ENCODE results near the gene NUDT17.
"Not testable (repeated sequence)": the region's sequence is repeated elsewhere in the genome, so short reads cannot be mapped to it uniquely, and the experiment has no call there.

The NUDT17 gene

GRCh38 chr1:145826030-145826429, 19.4 kb upstream of the NUDT17 start:
- DNase-seq (no peak), ATAC-seq (replicated peaks) (no peak)
- Mint-ChIP-seq H3K4me3 (peak overlapping the region; percentile 99), H3K9me3 (no peaks in the 10 kb centered on the region), H3K4me1 (ENCODE audit: low read depth in 2 of 2) (peaks cover 19 to 35% of the 10 kb centered on the region in 2 donors), H3K36me3 (ENCODE audit: insufficient read depth) (peaks cover 59% of the 10 kb centered on the region), H3K27me3 (no peaks in the 10 kb centered on the region), H3K27ac (no peak overlapping the region)

- Mint-ChIP-seq H3K4me1 (ENCODE audit: low read depth in 2 of 2) (peaks cover 16 to 35% of the 10 kb centered on the region in 2 donors), H3K36me3 (ENCODE audit: insufficient read depth) (peaks cover 65% of the 10 kb centered on the region), H3K27me3 (no peaks in the 10 kb centered on the region), H3K27ac (no peak overlapping the region), H3K9me3 (no peaks in the 10 kb centered on the region), H3K4me3 (no peak overlapping the region)
- DNase-seq (no peak), ATAC-seq (replicated peaks) (no peak)
These were observed 17.5 kb upstream of the NUDT17 start for GRCh38 chr1:145827966-145828365.

- Mint-ChIP-seq H3K4me3 (no peak overlapping the region), H3K36me3 (ENCODE audit: insufficient read depth) (peaks cover 70% of the 10 kb centered on the region), H3K4me1 (ENCODE audit: low read depth in 2 of 2) (peaks cover 14 to 35% of the 10 kb centered on the region in 2 donors), H3K27ac (peak overlapping the region in 1 of 2 donors; percentile 41), H3K9me3 (no peaks in the 10 kb centered on the region), H3K27me3 (no peaks in the 10 kb centered on the region)
- DNase-seq (no peak), ATAC-seq (replicated peaks) (no peak)
These were observed 16.9 kb upstream of the NUDT17 start for GRCh38 chr1:145828367-145829026.

GRCh38 chr1:145830810-145831209, 14.6 kb upstream of the NUDT17 start:
- H3K4me3 Mint-ChIP-seq; H3K9me3 Mint-ChIP-seq; H3K27me3 Mint-ChIP-seq; ATAC-seq (replicated peaks); DNase-seq: not testable (repeated sequence)
- Mint-ChIP-seq H3K4me1 (ENCODE audit: low read depth in 2 of 2) (peaks cover 4 to 20% of the 10 kb centered on the region in 2 donors), H3K36me3 (ENCODE audit: insufficient read depth) (peaks cover 76% of the 10 kb centered on the region), H3K27ac (peak overlapping the region in 1 of 2 donors; percentile 64)

GRCh38 chr1:145837656-145838055, 7.8 kb upstream of the NUDT17 start:
- Mint-ChIP-seq H3K4me1 (ENCODE audit: low read depth in 2 of 2) (no peaks in the 10 kb centered on the region), H3K9me3 (no peaks in the 10 kb centered on the region), H3K27ac (no peak overlapping the region), H3K36me3 (ENCODE audit: insufficient read depth) (peaks cover 87% of the 10 kb centered on the region), H3K27me3 (no peaks in the 10 kb centered on the region), H3K4me3 (no peak overlapping the region)
- DNase-seq (no peak), ATAC-seq (replicated peaks) (no peak)

GRCh38 chr1:145843031-145843430, 2.4 kb upstream of the NUDT17 start:
- Mint-ChIP-seq H3K9me3 (no peaks in the 10 kb centered on the region), H3K27ac (no peak overlapping the region), H3K4me3 (no peak overlapping the region), H3K4me1 (ENCODE audit: low read depth in 2 of 2) (peaks cover 6 to 7% of the 10 kb centered on the region in 2 donors), H3K27me3 (no peaks in the 10 kb centered on the region), H3K36me3 (ENCODE audit: insufficient read depth) (peaks cover 44% of the 10 kb centered on the region)
- ATAC-seq (replicated peaks): no peak
- DNase-seq: no peak

GRCh38 chr1:145845144-145845513, 301 bp upstream of the NUDT17 start:
- peaks cover 32% of the 10 kb centered on the region for H3K36me3 Mint-ChIP-seq (ENCODE audit: insufficient read depth)
- DNase-seq (peak in 1 of 3 experiments; percentile 8), ATAC-seq (replicated peaks) (peak; percentile 64)
- H3K27ac Mint-ChIP-seq: no peak overlapping the region
- no peaks in the 10 kb centered on the region for H3K27me3 Mint-ChIP-seq
- peaks cover 6 to 7% of the 10 kb centered on the region in 2 donors for H3K4me1 Mint-ChIP-seq (ENCODE audit: low read depth in 2 of 2)
- H3K4me3 Mint-ChIP-seq: no peak overlapping the region
- no peaks in the 10 kb centered on the region for H3K9me3 Mint-ChIP-seq

GRCh38 chr1:145846201-145846612, 777 bp downstream of the NUDT17 start:
- no peak overlapping the region for H3K27ac Mint-ChIP-seq
- peaks cover 25% of the 10 kb centered on the region for H3K36me3 Mint-ChIP-seq (ENCODE audit: insufficient read depth)
- DNase-seq (peak in 2 of 3 experiments; percentile 25 to 29), ATAC-seq (replicated peaks) (peak; percentile 46)
- H3K4me1 Mint-ChIP-seq (ENCODE audit: low read depth in 2 of 2): peaks cover 6 to 7% of the 10 kb centered on the region in 2 donors
- H3K27me3 Mint-ChIP-seq: no peaks in the 10 kb centered on the region
- H3K9me3 Mint-ChIP-seq: no peaks in the 10 kb centered on the region
- no peak overlapping the region for H3K4me3 Mint-ChIP-seq

GRCh38 chr1:145847827-145848226, 2.4 kb downstream of the NUDT17 start:
- Mint-ChIP-seq H3K9me3 (no peaks in the 10 kb centered on the region), H3K27me3 (no peaks in the 10 kb centered on the region), H3K27ac (no peak overlapping the region), H3K4me3 (no peak overlapping the region), H3K36me3 (ENCODE audit: insufficient read depth) (peaks cover 24% of the 10 kb centered on the region), H3K4me1 (ENCODE audit: low read depth in 2 of 2) (peaks cover 6 to 7% of the 10 kb centered on the region in 2 donors)
- DNase-seq (no peak), ATAC-seq (replicated peaks) (no peak)

GRCh38 chr1:145849356-145850160, 4.1 kb downstream of the NUDT17 start:
- H3K9me3 Mint-ChIP-seq: no peaks in the 10 kb centered on the region
- DNase-seq (no peak), ATAC-seq (replicated peaks) (no peak)
- H3K4me3 Mint-ChIP-seq: no peak overlapping the region
- peaks cover 36% of the 10 kb centered on the region for H3K36me3 Mint-ChIP-seq (ENCODE audit: insufficient read depth)
- H3K4me1 Mint-ChIP-seq (ENCODE audit: low read depth in 2 of 2): peaks cover 6 to 7% of the 10 kb centered on the region in 2 donors
- H3K27ac Mint-ChIP-seq: peak overlapping the region in 1 of 2 donors; percentile 54
- H3K27me3 Mint-ChIP-seq: no peaks in the 10 kb centered on the region

GRCh38 chr1:145855426-145855948, 10.1 kb downstream of the NUDT17 start:
- H3K9me3 Mint-ChIP-seq: no peaks in the 10 kb centered on the region
- H3K27me3 Mint-ChIP-seq: no peaks in the 10 kb centered on the region
- peaks cover 37% of the 10 kb centered on the region for H3K36me3 Mint-ChIP-seq (ENCODE audit: insufficient read depth)
- DNase-seq (no peak), ATAC-seq (replicated peaks) (no peak)
- no peak overlapping the region for H3K27ac Mint-ChIP-seq
- H3K4me1 Mint-ChIP-seq (ENCODE audit: low read depth in 2 of 2): peaks cover 22 to 23% of the 10 kb centered on the region in 2 donors
- H3K4me3 Mint-ChIP-seq: no peak overlapping the region

- no peak for DNase-seq
- no peaks in the 10 kb centered on the region for H3K27me3 Mint-ChIP-seq
These were observed 11.7 kb downstream of the NUDT17 start for GRCh38 chr1:145857170-145857569.

GRCh38 chr1:145858238-145858900, 12.9 kb downstream of the NUDT17 start:
- H3K4me3 Mint-ChIP-seq: peak overlapping the region; percentile 86 to 94
- ATAC-seq (replicated peaks) (peak; percentile 48), DNase-seq (peak; percentile 30 to 47 (median 30))
- no peaks in the 10 kb centered on the region for H3K9me3 Mint-ChIP-seq
- peak overlapping the region; percentile 90 to 91 for H3K27ac Mint-ChIP-seq
- H3K27me3 Mint-ChIP-seq: no peaks in the 10 kb centered on the region
- H3K4me1 Mint-ChIP-seq (ENCODE audit: low read depth in 2 of 2): peaks cover 22 to 23% of the 10 kb centered on the region in 2 donors
- H3K36me3 Mint-ChIP-seq (ENCODE audit: insufficient read depth): peaks cover 17% of the 10 kb centered on the region

More at GRCh38 chr1:145857170-145857569, 11.7 kb downstream of the NUDT17 start:
- Mint-ChIP-seq H3K4me3 (peak overlapping the region; percentile 86 to 94), H3K36me3 (ENCODE audit: insufficient read depth) (peaks cover 27% of the 10 kb centered on the region), H3K4me1 (ENCODE audit: low read depth in 2 of 2) (peaks cover 22 to 23% of the 10 kb centered on the region in 2 donors), H3K9me3 (no peaks in the 10 kb centered on the region), H3K27ac (no peak overlapping the region)
- no peak for ATAC-seq (replicated peaks)

Data from effector memory CD8-positive, alpha-beta T cell (primary cell).